K562 (cell line): ENCODE measurements around the gene AGFG2. TPM values are rescaled to one million over a fixed set of nuclear protein-coding genes. Genes with fewer than 3 reads are reported as not detected.

ENCODE experiments used
- CCAR2 ChIP-seq: fragments of 200-400 bp; formaldehyde crosslinking; IDR thresholded peaks from 2 replicates; pipeline ENCODE4 v1.6.1; 2017; ENCODE audit warnings: mild to moderate bottlenecking, low read depth, low read length
- ESRRB ChIP-seq: fragments of 250-450 bp; sonication (Bioruptor Pico); IDR thresholded peaks from 2 replicates; pipeline ENCODE4 v1.5.0; 2020; ENCODE audit warnings: mild to moderate bottlenecking, moderate library complexity, borderline replicate concordance
- HNRNPL ChIP-seq: fragments of 200-400 bp; formaldehyde crosslinking; IDR thresholded peaks from 2 replicates; pipeline ENCODE4 v1.6.1; 2017; ENCODE audit warnings: low read depth, mild to moderate bottlenecking, low read length
- HSF4 ChIP-seq: fragments of 250-450 bp; sonication (Bioruptor Pico); IDR thresholded peaks from 2 replicates; pipeline ENCODE4 v2.1.2; 2022; ENCODE audit warnings: mild to moderate bottlenecking, moderate library complexity, borderline replicate concordance
- KAT7 ChIP-seq: sonication (generic); formaldehyde crosslinking; IDR thresholded peaks from 2 replicates; pipeline ENCODE4 v1.8.0; 2022; ENCODE audit warnings: missing genetic modification reagents, mild to moderate bottlenecking, borderline replicate concordance
- KDM5B ChIP-seq: fragments of 200-600 bp; sonication (generic); IDR thresholded peaks from 2 replicates; pipeline ENCODE4 v1.6.1; 2012; ENCODE audit warnings: low read depth, mild to moderate bottlenecking, moderate library complexity, low read length, control low read depth, inconsistent platforms; ENCODE audit not compliant: insufficient replicate concordance
- MAX ChIP-seq: sonication (generic); formaldehyde crosslinking; IDR thresholded peaks from 2 replicates; pipeline ENCODE4 v1.9.0; 2022; ENCODE audit warnings: mild to moderate bottlenecking, missing genetic modification reagents
- MCM5 ChIP-seq: fragments of 450-650 bp; IDR thresholded peaks from 2 replicates; pipeline ENCODE4 v1.6.1; 2016; ENCODE audit warnings: low read depth
- MTA3 ChIP-seq: fragments of 450-650 bp; formaldehyde crosslinking; IDR thresholded peaks from 2 replicates; pipeline ENCODE4 v1.6.1; 2017; ENCODE audit warnings: mild to moderate bottlenecking, borderline replicate concordance
- MXI1 ChIP-seq: IDR thresholded peaks from 2 replicates; pipeline ENCODE4 v1.6.1; 2011; ENCODE audit warnings: low read depth, mild to moderate bottlenecking, improper control_type of control experiment, low read length
- NEUROD1 ChIP-seq: fragments of 150-350 bp; IDR thresholded peaks from 2 replicates; pipeline ENCODE4 v1.6.1; 2014; ENCODE audit warnings: borderline replicate concordance, low read length, low read depth; ENCODE audit not compliant: partially characterized antibody
- NFE2L1 ChIP-seq: fragments of 450-650 bp; IDR thresholded peaks from 2 replicates; pipeline ENCODE4 v1.6.1; 2016; ENCODE audit warnings: missing genetic modification characterization, low read depth, mild to moderate bottlenecking, missing compliant biosample characterization, moderate library complexity, borderline replicate concordance
- NUFIP1 ChIP-seq: fragments of 450-650 bp; IDR thresholded peaks from 2 replicates; pipeline ENCODE4 v1.6.1; 2018; ENCODE audit not compliant: partially characterized antibody
- POLR2AphosphoS5 ChIP-seq: IDR thresholded peaks from 2 replicates; pipeline ENCODE4 v1.6.1; 2011; ENCODE audit warnings: mild to moderate bottlenecking, low read depth, low read length, moderate library complexity; ENCODE audit not compliant: control insufficient read depth, insufficient read depth
- POLR2G ChIP-seq: fragments of 200-400 bp; formaldehyde crosslinking; IDR thresholded peaks from 2 replicates; pipeline ENCODE4 v1.6.1; 2017; ENCODE audit warnings: low read depth, mild to moderate bottlenecking, antibody characterized with exemption, low read length, moderate library complexity
- PPARD ChIP-seq: fragments of 250-450 bp; sonication (Bioruptor Pico); IDR thresholded peaks from 2 replicates; pipeline ENCODE4 v1.8.0; 2022; ENCODE audit warnings: inconsistent platforms, mild to moderate bottlenecking, moderate library complexity
- RCOR1 ChIP-seq, 2 experiments: IDR thresholded peaks; 2 replicates each; pipeline ENCODE4 v1.6.1; 2012; ENCODE audit warnings: low read depth in 2 of 2, low read length in 2 of 2, borderline replicate concordance in 1 of 2, improper control_type of control experiment in 1 of 2
- SMAD1 ChIP-seq: fragments of 150-350 bp; IDR thresholded peaks from 2 replicates; pipeline ENCODE4 v1.6.1; 2014; ENCODE audit warnings: low read length, low read depth; ENCODE audit not compliant: partially characterized antibody
- SMARCA5 ChIP-seq: fragments of 450-650 bp; IDR thresholded peaks from 2 replicates; pipeline ENCODE4 v1.6.1; 2016
- SMARCE1 ChIP-seq: fragments of 450-650 bp; IDR thresholded peaks from 2 replicates; pipeline ENCODE4 v1.7.1; 2016; ENCODE audit warnings: mild to moderate bottlenecking
- SMC3 ChIP-seq: conservative IDR thresholded peaks from 2 replicates; pipeline ENCODE4 v1.6.1; 2011; ENCODE audit warnings: low read depth, low read length, improper control_type of control experiment; ENCODE audit not compliant: insufficient read depth
- SRSF3 ChIP-seq: fragments of 200-400 bp; formaldehyde crosslinking; IDR thresholded peaks from 2 replicates; pipeline ENCODE4 v1.6.1; 2016; ENCODE audit warnings: mild to moderate bottlenecking, low read length, moderate library complexity; ENCODE audit not compliant: insufficient read depth
- TFAM ChIP-seq: fragments of 250-450 bp; sonication (Bioruptor Pico); conservative IDR thresholded peaks from 2 replicates; pipeline ENCODE4 v1.5.0; 2021; ENCODE audit warnings: mild to moderate bottlenecking, moderate library complexity
- ZBTB8A ChIP-seq: fragments of 450-650 bp; IDR thresholded peaks from 2 replicates; pipeline ENCODE4 v1.6.1; 2018; ENCODE audit warnings: mild to moderate bottlenecking, moderate library complexity; ENCODE audit not compliant: partially characterized antibody
- ZC3H4 ChIP-seq: sonication (generic); formaldehyde crosslinking; IDR thresholded peaks from 2 replicates; pipeline ENCODE4 v1.9.0; 2021; ENCODE audit warnings: missing genetic modification reagents, borderline replicate concordance
- ZFP30 ChIP-seq: fragments of 250-450 bp; sonication (Bioruptor Pico); IDR thresholded peaks from 2 replicates; pipeline ENCODE4 v1.8.0; 2022; ENCODE audit warnings: moderate library complexity, mild to moderate bottlenecking, inconsistent platforms, borderline replicate concordance
- ZNF143 ChIP-seq: sonication (generic); formaldehyde crosslinking; IDR thresholded peaks from 2 replicates; pipeline ENCODE4 v1.9.0; 2022; ENCODE audit warnings: mild to moderate bottlenecking, missing genetic modification reagents
- ZNF184 ChIP-seq: sonication (generic); formaldehyde crosslinking; IDR thresholded peaks from 2 replicates; pipeline ENCODE4 v1.5.0; 2020; ENCODE audit warnings: missing genetic modification reagents
- ZNF239 ChIP-seq: fragments of 250-450 bp; sonication (Bioruptor Pico); IDR thresholded peaks from 2 replicates; pipeline ENCODE4 v1.4.0; 2020; ENCODE audit warnings: mild to moderate bottlenecking
- ZNF354B ChIP-seq: fragments of 250-450 bp; sonication (Bioruptor Pico); IDR thresholded peaks from 2 replicates; pipeline ENCODE4 v1.4.0; 2020
- ZNF444 ChIP-seq: fragments of 250-450 bp; sonication (Bioruptor Pico); IDR thresholded peaks from 2 replicates; pipeline ENCODE4 v1.4.0; 2020; ENCODE audit warnings: mild to moderate bottlenecking, moderate library complexity
- polyA plus RNA-seq, 8 experiments: library from polyadenylated mRNA; depleted of rRNA in 4 of 8; stranded (reverse) in 5 of 8; unstranded in 3 of 8; fragments of >200 nt; fragmentation: Nextera tagmentation in 2 of 8; fragmentation: Illumina TruSeq in 1 of 8; extraction: Ambion mirVana in 2 of 8; extraction: Trizol in 1 of 8; gene quantifications; 2 replicates each; pipeline versions ENCODE4 v1.2.1 to v1.2.3, GENCODE V29; 2011 to 2014; ENCODE audit warnings: inconsistent platforms in 1 of 8, missing spikeins in 1 of 8
- total RNA-seq, 7 experiments: library from RNA; depleted of rRNA in 6 of 7; stranded (reverse); fragments of >200 nt in 6 of 7; fragmentation: Illumina TruSeq in 2 of 7; extraction: Trizol in 2 of 7; gene quantifications; 2 replicates each; pipeline versions ENCODE4 v1.2.1 to v1.2.3, GENCODE V29; 2011 to 2021; ENCODE audit warnings: low replicate concordance in 1 of 7

AGFG2 gene
- total and polyA plus RNA-seq, 9 of the 15 experiments (the other 6 are each of a cell fraction or from before 2014, with no cell fraction given): 0.31 to 23.1 (median 6.5) TPM

GRCh38 chr7:100604976-100605911 is 66.2 kb downstream of the AGFG2 start (continued):
- TF ChIP-seq SMC3 (no peak), MCM5 (no peak), SMARCA5 (no peak), MXI1 (no peak), RCOR1 (IDR thresholded peaks at IDR 0.05; ENCODE audit: borderline replicate concordance in 1 of 2, low read depth in 2 of 2, low read length in 2 of 2) (peak in 1 of 2 experiments; percentile 2; a peak in 1 of 4 replicates), CCAR2 (no peak), ZNF444 (CRISPR knock-in tag) (no peak), ZNF184 (no peak), SMAD1 (no peak), ZNF354B (CRISPR knock-in tag) (no peak), MTA3 (no peak), HSF4 (CRISPR knock-in tag) (no peak), ZNF239 (CRISPR knock-in tag) (no peak), KDM5B (no peak), MAX (peak; percentile 55), KAT7 (CRISPR knock-in tag) (no peak), ZC3H4 (CRISPR knock-in tag) (no peak), NUFIP1 (no peak), HNRNPL (no peak), POLR2G (peak; percentile 68), ZBTB8A (no peak), ESRRB (CRISPR knock-in tag) (no peak), NFE2L1 (no peak), ZFP30 (CRISPR knock-in tag) (no peak), SMARCE1 (no peak), PPARD (CRISPR knock-in tag) (no peak), NEUROD1 (no peak), ZNF143 (CRISPR knock-in tag) (no peak), SRSF3 (no peak), POLR2AphosphoS5 (no peak), TFAM (CRISPR knock-in tag) (no peak)
